HK-2 (cell line): ENCODE measurements around the gene FBXL17.
A peak's percentile ranks its signal among the peaks of the same experiment; 100 is the strongest.

ENCODE experiments used
- DNase-seq: peaks from one replicate; pipeline ENCODE4 v3.0.0-alpha.2; 2018; ENCODE audit not compliant: unreplicated experiment

The FBXL17 gene

GRCh38 chr5:107951309-107951708 lies 430.6 kb downstream of the FBXL17 start:
- no peak for DNase-seq

GRCh38 chr5:107950776-107951175 lies 431.1 kb downstream of the FBXL17 start:
- no peak for DNase-seq

- DNase-seq, result no peak
Measured at GRCh38 chr5:107949688-107950341, 432.1 kb downstream of the FBXL17 start.

DNA sequence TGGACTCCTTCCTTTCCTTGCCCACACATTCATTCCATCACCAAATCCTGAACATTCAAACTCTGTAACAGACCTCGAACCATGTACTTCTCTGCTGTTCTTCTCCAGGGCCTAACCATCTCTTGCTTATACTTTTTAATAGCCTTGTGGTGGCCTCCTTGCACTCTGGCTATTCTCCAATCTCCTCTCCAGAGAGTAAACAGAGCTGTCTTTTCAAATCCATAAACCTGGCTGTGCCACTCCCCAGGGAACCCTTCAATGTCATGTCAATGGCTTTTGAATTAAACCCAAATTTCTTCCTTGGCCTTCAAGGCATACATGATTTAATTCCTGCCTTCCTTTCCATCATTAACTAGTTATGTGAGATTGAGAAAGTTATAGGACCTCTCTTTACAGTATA lies 433.5 kb downstream of the FBXL17 start:
- DNase-seq, result no peak

DNA sequence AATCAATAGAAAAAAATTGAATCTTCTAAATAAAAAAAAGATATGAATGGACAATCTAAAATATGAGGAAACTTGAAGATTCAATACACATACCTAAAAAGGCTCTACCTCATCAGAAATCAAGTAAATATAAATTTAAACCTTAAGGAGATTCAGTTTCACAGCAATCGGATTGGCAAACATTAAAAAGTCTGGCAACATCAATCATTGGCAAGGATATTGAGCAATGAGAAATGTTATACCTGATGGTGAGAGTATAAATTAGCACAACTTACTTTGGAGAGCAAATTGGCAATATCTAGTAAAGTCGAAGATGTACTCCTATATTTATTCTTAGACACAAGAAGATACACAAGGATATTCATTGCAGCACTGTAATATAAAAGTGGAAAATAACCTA lies 436.8 kb downstream of the FBXL17 start:
- no peak for DNase-seq

GRCh38 chr5:107943923-107944322 lies 438.0 kb downstream of the FBXL17 start:
- DNase-seq, result no peak

DNA sequence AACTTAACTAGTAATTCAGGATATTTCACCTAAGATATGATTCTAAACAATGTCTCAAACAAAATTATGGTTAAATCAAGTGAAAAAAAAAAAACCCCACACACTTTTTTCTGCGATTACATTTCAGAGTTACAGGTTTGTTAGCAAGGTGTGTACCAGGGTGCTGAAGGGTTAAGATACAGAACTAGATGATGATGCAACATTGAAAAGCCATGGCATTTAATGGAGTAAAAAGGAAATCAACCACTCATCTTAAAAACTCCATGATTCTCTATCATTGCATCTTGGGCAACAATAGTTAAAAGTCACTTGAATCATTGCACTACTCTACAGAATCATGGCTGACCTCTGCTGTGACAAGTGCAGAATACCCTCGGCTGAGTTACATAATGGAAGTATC lies 440.9 kb downstream of the FBXL17 start:
- DNase-seq, result no peak

GRCh38 chr5:107937651-107938355 lies 444.1 kb downstream of the FBXL17 start:
- DNase-seq, result no peak

DNA sequence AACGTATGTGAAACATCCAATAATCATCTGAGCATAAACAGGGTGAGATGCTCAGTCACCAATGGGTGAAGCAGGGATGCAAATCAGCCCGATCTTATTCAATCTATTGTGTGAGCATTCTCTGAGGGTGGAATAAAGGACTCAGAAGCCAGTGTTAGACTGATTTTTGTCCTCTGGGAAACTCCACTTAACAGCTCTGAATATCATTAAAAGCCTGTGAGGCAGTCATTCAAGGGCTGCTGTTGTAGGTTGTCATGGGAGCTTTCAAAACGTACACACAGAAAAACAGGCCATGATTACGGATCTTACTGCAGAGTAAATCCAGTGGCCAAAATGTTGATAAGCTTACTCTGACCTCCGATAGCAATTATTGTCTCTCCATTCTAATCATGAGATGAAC lies 444.7 kb downstream of the FBXL17 start:
- DNase-seq, result no peak

GRCh38 chr5:107936515-107936914 lies 445.4 kb downstream of the FBXL17 start:
- DNase-seq, result no peak

DNA sequence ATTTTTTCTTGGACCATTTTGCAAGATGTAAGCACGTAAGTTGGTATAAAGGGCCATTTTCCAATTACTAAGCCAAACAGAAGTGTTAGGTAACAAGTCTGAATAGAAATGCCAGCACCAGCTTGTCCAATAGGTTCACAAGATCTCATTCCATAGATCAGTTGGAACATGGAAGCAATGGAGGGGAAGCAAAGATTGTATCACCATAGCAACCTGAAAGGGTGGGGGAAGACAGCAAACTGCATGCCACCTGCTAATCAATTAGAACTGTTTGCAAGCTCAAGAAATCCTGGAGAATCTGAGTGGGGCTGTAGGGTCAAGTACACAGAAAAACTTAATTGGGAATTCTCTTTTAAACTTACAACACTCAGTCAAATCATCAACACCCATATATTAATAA lies 446.3 kb downstream of the FBXL17 start:
- no peak for DNase-seq

DNA sequence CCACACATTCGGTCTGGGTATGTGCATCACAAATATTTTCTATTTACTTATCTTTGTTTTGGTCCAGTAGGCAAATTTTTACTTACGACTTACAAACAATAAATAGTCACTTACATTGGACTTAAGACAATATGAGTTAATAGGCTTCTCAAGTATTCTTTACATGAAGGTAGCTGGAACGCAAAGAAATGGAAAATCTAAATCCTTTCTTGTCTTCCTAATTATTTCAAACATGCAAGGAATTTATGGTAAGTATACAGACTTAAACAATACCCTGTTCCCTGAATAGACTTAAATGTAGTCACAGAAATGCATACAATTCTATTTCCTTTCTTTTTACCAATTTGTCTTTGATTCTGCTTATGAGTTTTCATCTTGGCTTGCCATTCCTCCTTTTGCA lies 448.6 kb downstream of the FBXL17 start:
- no peak for DNase-seq

GRCh38 chr5:107930891-107931290 lies 451.0 kb downstream of the FBXL17 start:
- no peak for DNase-seq

- no peak for DNase-seq
Measured at GRCh38 chr5:107930092-107930491, 451.8 kb downstream of the FBXL17 start.

DNA sequence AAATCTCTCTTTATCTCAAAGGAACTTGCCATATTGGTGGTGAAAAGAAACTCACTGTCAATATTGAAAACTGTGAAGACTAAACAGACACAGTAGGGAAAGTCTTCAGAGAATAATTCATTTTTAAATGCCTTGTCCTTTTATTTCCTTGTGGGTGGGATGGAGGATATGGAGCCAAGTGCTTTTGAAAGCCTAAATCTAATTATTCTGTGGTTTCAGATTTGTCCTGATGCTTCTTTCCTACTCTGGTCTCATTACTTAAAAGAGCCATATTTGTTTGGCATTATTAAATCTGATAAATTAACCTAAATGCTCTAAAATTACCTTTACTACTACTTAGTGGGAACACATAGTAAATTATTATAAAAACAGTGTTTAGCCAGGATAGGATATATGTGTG lies 452.8 kb downstream of the FBXL17 start:
- DNase-seq, result no peak

DNA sequence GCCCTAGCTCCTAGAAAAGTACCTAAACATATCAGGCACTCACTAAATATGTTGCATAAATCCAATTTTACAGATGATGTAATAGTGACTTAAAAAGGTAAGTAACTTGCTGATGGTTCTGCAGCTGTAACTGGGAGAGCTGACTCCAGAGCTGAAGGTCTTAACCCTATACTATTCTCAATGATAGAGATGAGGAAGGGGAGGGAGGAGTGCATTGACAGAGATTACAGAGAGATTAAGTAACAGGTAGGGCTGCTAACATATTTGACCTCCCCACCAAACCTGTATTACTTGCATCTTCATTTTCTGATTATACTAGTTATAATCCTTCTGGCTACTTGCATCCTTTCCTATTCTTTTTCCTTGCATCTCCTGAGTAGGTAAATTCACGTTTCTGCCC lies 455.8 kb downstream of the FBXL17 start:
- no peak for DNase-seq

DNA sequence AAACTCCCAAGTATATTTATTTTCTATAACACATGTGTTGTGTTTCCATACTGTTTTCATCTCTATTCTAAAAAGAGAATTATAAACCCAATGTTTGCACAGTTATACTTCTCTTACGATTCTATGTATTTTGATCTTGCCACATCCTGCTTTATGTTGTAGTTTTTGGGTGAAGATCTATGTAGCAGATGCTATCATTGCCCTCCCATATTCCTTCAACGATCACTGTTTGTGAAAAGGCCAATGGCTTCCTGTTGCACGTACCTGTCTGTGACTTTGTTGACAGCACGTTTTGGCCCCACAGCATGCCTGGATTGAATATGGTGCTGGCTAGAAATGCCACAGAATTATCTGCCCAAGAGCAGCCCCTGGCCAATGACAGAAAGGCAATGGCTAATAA lies 456.7 kb downstream of the FBXL17 start:
- no peak for DNase-seq

DNA sequence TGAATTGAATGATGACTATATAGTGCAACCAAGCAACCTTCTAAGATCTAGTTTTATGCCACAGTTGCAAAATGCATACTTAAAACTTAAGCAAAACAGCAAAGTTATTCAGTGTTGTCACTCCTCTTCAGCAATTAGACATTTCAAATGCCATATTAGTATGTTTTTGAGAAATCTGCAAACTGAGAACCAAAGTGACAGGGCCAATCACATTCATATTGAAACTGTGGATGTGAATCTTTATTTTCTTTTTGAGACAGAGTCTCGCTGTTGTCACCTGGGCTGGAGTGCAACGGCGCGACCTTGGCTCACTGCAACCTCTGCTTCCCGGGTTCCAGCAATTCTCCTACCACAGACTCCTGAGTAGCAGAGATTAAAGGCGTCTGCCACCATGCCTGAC lies 461.9 kb downstream of the FBXL17 start:
- no peak for DNase-seq

GRCh38 chr5:107919361-107919760 lies 462.5 kb downstream of the FBXL17 start:
- no peak for DNase-seq

DNA sequence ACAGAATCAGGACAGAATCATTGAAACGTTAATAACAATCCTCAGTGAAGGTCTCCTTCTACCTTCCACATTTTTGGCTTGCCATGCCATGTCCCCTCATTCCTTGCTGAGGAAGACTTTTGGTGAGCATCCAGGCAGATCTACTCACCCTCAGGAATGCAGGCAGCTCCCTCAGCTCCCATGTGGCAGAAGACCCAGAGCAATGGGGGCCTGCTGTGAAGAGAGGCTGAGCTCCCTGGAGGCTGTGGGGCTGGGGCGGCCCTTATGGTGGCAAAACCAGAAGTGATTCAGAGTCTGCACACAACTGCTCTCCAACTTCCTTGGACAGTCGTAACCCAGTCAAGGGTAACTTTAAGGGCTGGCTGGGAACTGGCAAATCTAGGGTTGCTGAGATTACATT lies 463.9 kb downstream of the FBXL17 start:
- peak; percentile 5 for DNase-seq

- no peak for DNase-seq
Measured at GRCh38 chr5:107916731-107917725, 464.9 kb downstream of the FBXL17 start.

GRCh38 chr5:107915176-107915812 lies 466.6 kb downstream of the FBXL17 start:
- DNase-seq, result no peak
